Measurements from ENCODE around the gene IL25. TPM values are rescaled to one million over a fixed set of nuclear protein-coding genes. Genes with fewer than 3 reads are reported as not detected.
"Not testable (repeated sequence)": the region's sequence is repeated elsewhere in the genome, so short reads cannot be mapped to it uniquely, and the experiment has no call there.

Gene IL25
- total and polyA plus RNA-seq, 5 donors from 2014 or later, result not detected

DNA sequence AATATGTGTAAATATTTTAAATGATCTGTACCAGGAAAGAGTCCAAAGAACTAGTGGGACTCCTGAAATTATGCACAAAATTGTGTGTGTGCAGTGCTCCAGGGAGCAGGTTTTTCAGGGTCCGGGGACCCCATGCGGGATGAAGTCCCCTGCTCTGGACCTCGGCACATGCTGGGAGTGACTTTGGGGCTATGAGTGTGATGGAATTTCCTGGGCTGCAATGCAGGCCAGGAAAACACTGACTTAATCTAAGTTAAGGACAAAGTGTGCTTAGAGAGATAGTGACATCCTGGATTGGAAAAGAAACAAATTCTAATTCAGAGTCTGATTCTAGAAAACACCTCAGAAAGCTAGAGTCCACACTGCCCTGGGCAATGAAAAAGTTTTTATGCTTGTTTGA lies 41.6 kb downstream of the IL25 start:
- H3K4me1 Mint-ChIP-seq, result no peaks in the 10 kb centered on the region
- ATAC-seq (ENCODE audit: low read depth in 2 of 2) (no peak), DNase-seq (no peak)
- no peak overlapping the region for H3K27ac Mint-ChIP-seq
- Histone ChIP-seq H3K9me3 (ENCODE audit: control insufficient read depth in 2 of 2, low read length in 2 of 2) (no peaks in the 10 kb centered on the region), H3K27ac (ENCODE audit: insufficient read depth, low read length, poor library complexity, severe bottlenecking) (no peak overlapping the region), H3K27me3 (ENCODE audit: control insufficient read depth, insufficient read depth, low read length) (no peaks in the 10 kb centered on the region), H3K4me1 (ENCODE audit: control insufficient read depth, insufficient read depth, low read length, poor library complexity, severe bottlenecking) (no peaks in the 10 kb centered on the region), H3K36me3 (ENCODE audit: control insufficient read depth, insufficient read depth, low read length) (no peaks in the 10 kb centered on the region), H3K4me3 (ENCODE audit: low read depth, low read length) (no peak overlapping the region)
- peaks cover 4% of the 10 kb centered on the region for H3K27me3 Mint-ChIP-seq
- no peaks in the 10 kb centered on the region for H3K9me3 Mint-ChIP-seq
- no peaks in the 10 kb centered on the region for H3K36me3 Mint-ChIP-seq
- no peak overlapping the region for H3K4me3 Mint-ChIP-seq

DNA sequence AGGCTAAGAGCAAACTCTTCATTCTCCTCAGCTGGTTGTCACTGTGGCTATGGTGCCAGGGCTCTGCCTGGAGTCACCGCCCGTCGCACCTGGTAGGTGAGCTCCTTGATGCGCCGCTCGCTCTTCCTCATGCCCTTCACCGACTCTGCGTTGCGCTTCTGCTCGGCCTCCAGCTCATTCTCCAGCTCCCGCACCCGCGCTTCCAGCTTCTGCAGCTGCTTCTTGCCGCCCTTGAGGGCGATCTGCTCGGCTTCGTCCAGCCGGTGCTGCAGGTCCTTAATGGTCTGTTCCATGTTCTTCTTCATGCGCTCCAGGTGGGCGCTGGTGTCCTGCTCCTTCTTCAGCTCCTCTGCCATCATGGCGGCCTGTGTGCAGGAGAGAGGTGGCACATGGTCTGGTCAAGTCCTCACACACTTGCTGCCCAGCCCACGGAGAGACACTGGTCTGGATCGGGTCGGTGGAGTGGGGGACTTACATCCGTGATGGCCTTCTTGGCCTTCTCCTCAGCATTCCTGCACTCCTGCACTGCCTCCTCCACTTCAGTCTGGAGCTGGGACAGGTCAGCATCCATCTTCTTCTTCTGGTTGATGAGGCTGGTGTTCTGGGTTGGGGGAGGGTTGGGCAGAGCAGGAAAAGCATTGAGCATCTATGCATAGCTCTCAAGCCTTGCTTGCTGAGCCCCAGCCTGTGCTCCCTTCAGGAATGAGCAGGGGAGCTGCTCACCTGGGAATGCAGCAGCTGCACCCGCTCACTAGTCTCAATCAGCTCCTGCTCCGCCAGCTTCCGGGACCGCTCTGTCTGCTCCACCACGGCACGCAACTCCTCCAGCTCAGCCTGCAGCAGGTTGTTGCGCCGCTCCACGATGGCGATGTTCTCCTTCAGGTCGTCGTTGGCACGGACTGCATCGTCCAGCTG lies 42.6 kb downstream of the IL25 start:
- no peak for DNase-seq
- H3K27ac ChIP-seq (ENCODE audit: insufficient read depth, low read length, poor library complexity, severe bottlenecking), result no peak overlapping the region
- H3K9me3 ChIP-seq (ENCODE audit: control insufficient read depth in 2 of 2, low read length in 2 of 2), result no peaks in the 10 kb centered on the region
- H3K4me1 Mint-ChIP-seq, result no peaks in the 10 kb centered on the region
- no peak for ATAC-seq (ENCODE audit: low read depth in 2 of 2)
- peaks cover 4% of the 10 kb centered on the region for H3K27me3 Mint-ChIP-seq
- no peaks in the 10 kb centered on the region for H3K27me3 ChIP-seq (ENCODE audit: control insufficient read depth, insufficient read depth, low read length)
- H3K27ac Mint-ChIP-seq, result no peak overlapping the region
- H3K4me3 ChIP-seq (ENCODE audit: low read depth, low read length), result no peak overlapping the region
- H3K4me3 Mint-ChIP-seq, result no peak overlapping the region
- H3K36me3 Mint-ChIP-seq, result no peaks in the 10 kb centered on the region
- no peaks in the 10 kb centered on the region for H3K9me3 Mint-ChIP-seq
- no peaks in the 10 kb centered on the region for H3K4me1 ChIP-seq (ENCODE audit: control insufficient read depth, insufficient read depth, low read length, poor library complexity, severe bottlenecking)
- no peaks in the 10 kb centered on the region for H3K36me3 ChIP-seq (ENCODE audit: control insufficient read depth, insufficient read depth, low read length)

DNA sequence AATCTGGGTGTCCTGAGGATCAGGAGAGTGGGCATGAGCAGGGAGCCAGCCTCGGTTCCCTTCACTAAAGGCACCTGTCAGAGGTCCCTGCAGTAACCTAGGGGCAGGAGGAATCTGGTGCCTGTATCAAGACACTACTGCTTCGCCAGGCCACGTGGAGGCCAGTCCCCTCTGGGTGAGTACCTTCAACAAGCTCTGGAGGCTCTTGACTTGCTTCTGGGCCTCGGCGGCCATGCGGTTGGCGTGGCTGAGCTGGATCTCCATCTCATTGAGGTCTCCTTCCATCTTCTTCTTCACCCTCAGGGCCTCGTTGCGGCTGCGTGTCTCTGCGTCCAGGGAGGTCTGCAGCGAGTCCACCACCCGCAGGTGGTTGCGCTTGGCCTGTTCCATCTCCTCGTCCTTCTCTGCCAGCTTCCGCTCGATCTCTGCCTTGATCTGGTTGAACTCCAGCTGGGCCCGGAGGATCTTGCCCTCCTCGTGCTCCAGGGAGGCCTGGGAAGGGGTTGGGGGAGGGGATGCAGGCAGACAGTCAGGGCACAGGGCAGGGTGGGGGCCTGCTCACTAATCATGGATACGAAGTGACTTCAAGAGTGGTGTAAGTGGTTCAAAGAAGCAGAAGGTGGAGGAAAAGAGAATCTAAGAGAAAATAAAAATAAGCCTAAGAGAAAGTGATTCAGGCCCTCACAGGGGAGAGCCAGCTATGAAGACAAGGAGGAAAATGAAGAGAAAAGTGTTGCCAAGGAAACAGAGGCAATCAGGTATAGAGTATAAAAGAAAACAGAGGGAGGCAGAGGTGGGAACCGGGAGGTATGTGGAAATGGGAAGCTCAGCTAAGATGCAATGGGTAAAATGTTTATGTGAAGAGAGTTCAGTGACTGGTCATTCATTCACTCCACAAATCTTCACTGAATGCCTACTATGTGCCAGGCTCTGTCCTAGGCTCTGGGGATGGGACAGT lies 43.5 kb downstream of the IL25 start:
- Histone ChIP-seq H3K27me3 (ENCODE audit: control insufficient read depth, insufficient read depth, low read length) (no peaks in the 10 kb centered on the region), H3K9me3 (ENCODE audit: control insufficient read depth in 2 of 2, low read length in 2 of 2) (no peaks in the 10 kb centered on the region), H3K4me3 (ENCODE audit: low read depth, low read length) (no peak overlapping the region), H3K27ac (ENCODE audit: insufficient read depth, low read length, poor library complexity, severe bottlenecking) (no peak overlapping the region), H3K36me3 (ENCODE audit: control insufficient read depth, insufficient read depth, low read length) (no peaks in the 10 kb centered on the region), H3K4me1 (ENCODE audit: control insufficient read depth, insufficient read depth, low read length, poor library complexity, severe bottlenecking) (no peaks in the 10 kb centered on the region)
- no peaks in the 10 kb centered on the region for H3K36me3 Mint-ChIP-seq
- H3K4me3 Mint-ChIP-seq, result no peak overlapping the region
- ATAC-seq (ENCODE audit: low read depth in 2 of 2), result no peak
- no peak overlapping the region for H3K27ac Mint-ChIP-seq
- DNase-seq, result no peak
- no peaks in the 10 kb centered on the region for H3K4me1 Mint-ChIP-seq
- H3K27me3 Mint-ChIP-seq, result peaks cover 4% of the 10 kb centered on the region
- H3K9me3 Mint-ChIP-seq, result no peaks in the 10 kb centered on the region

DNA sequence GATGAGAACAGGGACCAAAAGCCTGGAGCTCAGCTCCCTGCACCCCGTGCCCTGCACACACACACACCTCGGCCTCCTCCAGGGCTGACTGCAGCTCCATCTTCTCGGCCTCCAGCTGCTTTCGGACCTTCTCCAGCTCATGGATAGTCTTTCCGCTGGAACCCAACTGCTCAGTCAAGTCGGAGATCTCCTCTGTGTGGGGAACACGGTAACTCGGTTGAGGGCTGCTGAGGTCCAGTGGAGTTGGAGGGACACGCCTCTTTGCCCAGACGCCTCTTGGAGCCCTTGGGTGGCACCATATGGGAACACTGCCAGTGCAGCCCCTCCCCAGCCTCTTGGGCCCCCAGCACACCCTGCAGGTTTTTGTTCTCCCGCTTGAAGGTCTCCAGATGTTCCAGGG lies 44.2 kb downstream of the IL25 start:
- peaks cover 4% of the 10 kb centered on the region for H3K27me3 Mint-ChIP-seq
- peak overlapping the region in 1 of 3 donors; percentile 51 for H3K27ac Mint-ChIP-seq
- no peaks in the 10 kb centered on the region for H3K4me1 Mint-ChIP-seq
- no peak for DNase-seq
- Histone ChIP-seq H3K4me3 (ENCODE audit: low read depth, low read length) (no peak overlapping the region), H3K4me1 (ENCODE audit: control insufficient read depth, insufficient read depth, low read length, poor library complexity, severe bottlenecking) (no peaks in the 10 kb centered on the region), H3K27ac (ENCODE audit: insufficient read depth, low read length, poor library complexity, severe bottlenecking) (no peak overlapping the region), H3K9me3 (ENCODE audit: control insufficient read depth in 2 of 2, low read length in 2 of 2) (no peaks in the 10 kb centered on the region), H3K36me3 (ENCODE audit: control insufficient read depth, insufficient read depth, low read length) (no peaks in the 10 kb centered on the region), H3K27me3 (ENCODE audit: control insufficient read depth, insufficient read depth, low read length) (no peaks in the 10 kb centered on the region)
- H3K4me3 Mint-ChIP-seq, result no peak overlapping the region
- no peaks in the 10 kb centered on the region for H3K9me3 Mint-ChIP-seq
- no peak for ATAC-seq (ENCODE audit: low read depth in 2 of 2)
- H3K36me3 Mint-ChIP-seq, result no peaks in the 10 kb centered on the region

DNA sequence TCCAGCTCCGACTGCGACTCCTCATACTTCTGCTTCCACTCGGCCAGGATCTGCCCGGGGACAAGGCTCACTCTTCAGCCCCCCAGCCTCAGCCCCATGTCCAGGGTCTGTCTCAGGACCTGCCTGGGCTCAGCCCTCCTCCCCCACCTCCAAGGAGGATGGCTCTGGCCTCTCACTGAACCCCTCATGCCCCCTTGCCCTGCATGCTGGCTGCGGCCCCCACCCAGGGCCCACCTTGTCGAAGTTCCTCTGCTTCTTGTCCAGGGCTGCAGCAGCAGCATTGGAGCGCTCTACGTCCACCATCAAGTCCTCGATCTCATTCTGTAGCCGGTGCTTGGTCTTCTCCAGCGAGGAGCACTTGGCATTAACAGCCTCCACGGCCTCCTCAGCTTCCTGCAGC lies 44.7 kb downstream of the IL25 start:
- not testable (repeated sequence) for DNase-seq; H3K4me1 Mint-ChIP-seq; H3K4me3 Mint-ChIP-seq; H3K4me1 ChIP-seq (ENCODE audit: control insufficient read depth, insufficient read depth, low read length, poor library complexity, severe bottlenecking); H3K36me3 ChIP-seq (ENCODE audit: control insufficient read depth, insufficient read depth, low read length); H3K9me3 Mint-ChIP-seq; H3K9me3 ChIP-seq (ENCODE audit: control insufficient read depth in 2 of 2, low read length in 2 of 2); H3K27me3 ChIP-seq (ENCODE audit: control insufficient read depth, insufficient read depth, low read length); ATAC-seq (ENCODE audit: low read depth in 2 of 2); H3K27ac Mint-ChIP-seq; H3K27ac ChIP-seq (ENCODE audit: insufficient read depth, low read length, poor library complexity, severe bottlenecking); H3K4me3 ChIP-seq (ENCODE audit: low read depth, low read length); H3K27me3 Mint-ChIP-seq; H3K36me3 Mint-ChIP-seq

DNA sequence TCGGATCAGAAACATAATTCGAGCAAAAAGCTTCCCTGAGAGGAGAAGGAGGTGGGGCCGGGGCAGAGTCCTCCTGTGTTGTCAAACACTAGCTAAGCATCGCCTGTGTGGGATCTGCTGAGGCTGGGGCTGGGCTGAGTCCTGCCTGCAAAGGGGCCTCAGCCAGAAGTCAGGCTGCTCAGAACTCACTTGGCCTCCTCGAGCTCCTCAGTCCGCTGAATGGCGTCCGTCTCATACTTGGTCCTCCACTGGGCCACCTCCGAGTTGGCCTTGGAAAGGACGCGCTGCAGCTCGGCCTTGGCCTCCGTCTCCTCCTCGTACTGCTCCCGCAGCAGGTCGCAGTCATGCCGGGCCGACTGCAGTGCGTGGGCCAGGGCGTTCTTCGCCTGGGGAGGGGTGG lies 45.4 kb downstream of the IL25 start:
- no peaks in the 10 kb centered on the region for H3K36me3 Mint-ChIP-seq
- no peaks in the 10 kb centered on the region for H3K4me1 ChIP-seq (ENCODE audit: control insufficient read depth, insufficient read depth, low read length, poor library complexity, severe bottlenecking)
- H3K27me3 ChIP-seq (ENCODE audit: control insufficient read depth, insufficient read depth, low read length), result no peaks in the 10 kb centered on the region
- H3K9me3 Mint-ChIP-seq, result no peaks in the 10 kb centered on the region
- peaks cover 4% of the 10 kb centered on the region for H3K27me3 Mint-ChIP-seq
- no peak overlapping the region for H3K4me3 Mint-ChIP-seq
- no peaks in the 10 kb centered on the region for H3K4me1 Mint-ChIP-seq
- no peak for DNase-seq
- no peaks in the 10 kb centered on the region for H3K36me3 ChIP-seq (ENCODE audit: control insufficient read depth, insufficient read depth, low read length)
- no peak overlapping the region for H3K27ac Mint-ChIP-seq
- H3K4me3 ChIP-seq (ENCODE audit: low read depth, low read length), result no peak overlapping the region
- no peaks in the 10 kb centered on the region for H3K9me3 ChIP-seq (ENCODE audit: control insufficient read depth in 2 of 2, low read length in 2 of 2)
- ATAC-seq (ENCODE audit: low read depth in 2 of 2), result no peak
- H3K27ac ChIP-seq (ENCODE audit: insufficient read depth, low read length, poor library complexity, severe bottlenecking), result no peak overlapping the region

DNA sequence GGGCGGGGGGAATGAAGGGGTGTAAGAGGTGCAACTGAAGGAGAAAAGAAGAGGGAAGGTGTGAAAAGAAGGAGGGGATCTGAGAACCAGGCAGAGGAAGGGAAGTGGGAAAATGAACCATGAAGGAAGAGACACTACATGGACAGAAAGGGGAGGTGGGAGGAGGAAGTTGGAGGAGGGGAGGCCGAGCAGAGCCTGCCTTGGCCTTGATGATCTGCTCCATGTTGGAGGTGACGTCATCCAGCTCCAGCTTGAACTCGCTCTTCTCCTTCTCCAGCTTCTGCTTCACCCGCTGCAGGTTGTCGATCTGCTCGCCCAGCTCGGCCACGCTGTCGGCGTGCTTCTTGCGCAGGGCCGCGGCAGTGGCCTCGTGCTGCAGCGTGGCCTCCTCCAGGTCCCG lies 47.0 kb downstream of the IL25 start:
- not testable (repeated sequence) for DNase-seq; H3K27ac Mint-ChIP-seq; H3K4me3 ChIP-seq (ENCODE audit: low read depth, low read length); H3K9me3 ChIP-seq (ENCODE audit: control insufficient read depth in 2 of 2, low read length in 2 of 2); ATAC-seq (ENCODE audit: low read depth in 2 of 2); H3K27ac ChIP-seq (ENCODE audit: insufficient read depth, low read length, poor library complexity, severe bottlenecking); H3K27me3 Mint-ChIP-seq; H3K27me3 ChIP-seq (ENCODE audit: control insufficient read depth, insufficient read depth, low read length); H3K4me1 Mint-ChIP-seq; H3K36me3 ChIP-seq (ENCODE audit: control insufficient read depth, insufficient read depth, low read length); H3K4me3 Mint-ChIP-seq; H3K9me3 Mint-ChIP-seq; H3K4me1 ChIP-seq (ENCODE audit: control insufficient read depth, insufficient read depth, low read length, poor library complexity, severe bottlenecking); H3K36me3 Mint-ChIP-seq

Measured in CD4-positive, CD25-positive, alpha-beta regulatory T cell (primary cell).